ENCODE results near the gene GSTM4. TPM values are rescaled to one million over a fixed set of nuclear protein-coding genes. Genes with fewer than 3 reads are reported as not detected.
"Not testable (repeated sequence)": the region's sequence is repeated elsewhere in the genome, so short reads cannot be mapped to it uniquely, and the experiment has no call there.

Gene GSTM4
- total and polyA plus RNA-seq, 2 experiments from 2014 or later = 12.8 to 12.9 TPM

- not testable (repeated sequence) for H3K79me2 ChIP-seq (replicated peaks; ENCODE audit: insufficient read depth); H2AFZ ChIP-seq; H3K9me3 Mint-ChIP-seq; H3K4me2 ChIP-seq; H3K27me3 Mint-ChIP-seq (ENCODE audit: insufficient read depth, low read depth, poor library complexity); H3K27ac Mint-ChIP-seq; H3K36me3 Mint-ChIP-seq (ENCODE audit: low read depth); DNase-seq (ENCODE audit: low spot score); H3K4me3 Mint-ChIP-seq; H3K4me1 ChIP-seq (ENCODE audit: insufficient read depth); H3F3A ChIP-seq (replicated peaks; ENCODE audit: low read depth); H3K4me1 Mint-ChIP-seq; ATAC-seq; H3K9me2 ChIP-seq (ENCODE audit: insufficient read depth); H3K27ac ChIP-seq (ENCODE audit: low read depth); H3K36me3 ChIP-seq (ENCODE audit: insufficient read depth); H4K20me1 ChIP-seq (replicated peaks; ENCODE audit: insufficient read depth); H3K27me3 ChIP-seq (ENCODE audit: insufficient read depth); H3K4me3 ChIP-seq
These were observed 22.7 kb downstream of the GSTM4 start for GRCh38 chr1:109678637-109679036.

DNA sequence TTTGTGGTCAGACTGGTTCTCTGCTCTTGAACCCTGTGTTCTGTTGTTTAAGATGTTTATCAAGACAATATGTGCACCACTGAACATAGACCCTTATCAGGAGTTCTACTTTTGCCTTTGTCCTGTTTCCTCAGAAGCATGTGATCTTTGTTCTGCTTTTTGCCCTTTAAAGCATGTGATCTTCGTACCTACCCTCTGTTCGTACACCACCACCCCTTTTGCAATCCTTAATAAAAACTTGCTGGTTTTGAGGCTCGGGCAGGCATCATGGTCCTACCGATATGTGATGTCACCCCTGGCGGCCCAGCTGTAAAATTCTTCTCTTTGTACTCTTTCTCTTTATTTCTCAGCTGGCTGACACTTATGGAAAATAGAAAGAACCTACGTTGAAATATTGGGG is 28.9 kb downstream of the GSTM4 start:
- not testable (repeated sequence) for H3K36me3 Mint-ChIP-seq (ENCODE audit: low read depth); H3K4me2 ChIP-seq; ATAC-seq; H3K27me3 Mint-ChIP-seq (ENCODE audit: insufficient read depth, low read depth, poor library complexity); H3K27ac ChIP-seq (ENCODE audit: low read depth); H3K9me3 Mint-ChIP-seq; H3K4me3 ChIP-seq; H3K4me1 Mint-ChIP-seq; H2AFZ ChIP-seq; H4K20me1 ChIP-seq (replicated peaks; ENCODE audit: insufficient read depth); H3K4me3 Mint-ChIP-seq; H3F3A ChIP-seq (replicated peaks; ENCODE audit: low read depth); H3K4me1 ChIP-seq (ENCODE audit: insufficient read depth); H3K27ac Mint-ChIP-seq; H3K36me3 ChIP-seq (ENCODE audit: insufficient read depth); H3K27me3 ChIP-seq (ENCODE audit: insufficient read depth); H3K9me2 ChIP-seq (ENCODE audit: insufficient read depth); DNase-seq (ENCODE audit: low spot score); H3K79me2 ChIP-seq (replicated peaks; ENCODE audit: insufficient read depth)

DNA sequence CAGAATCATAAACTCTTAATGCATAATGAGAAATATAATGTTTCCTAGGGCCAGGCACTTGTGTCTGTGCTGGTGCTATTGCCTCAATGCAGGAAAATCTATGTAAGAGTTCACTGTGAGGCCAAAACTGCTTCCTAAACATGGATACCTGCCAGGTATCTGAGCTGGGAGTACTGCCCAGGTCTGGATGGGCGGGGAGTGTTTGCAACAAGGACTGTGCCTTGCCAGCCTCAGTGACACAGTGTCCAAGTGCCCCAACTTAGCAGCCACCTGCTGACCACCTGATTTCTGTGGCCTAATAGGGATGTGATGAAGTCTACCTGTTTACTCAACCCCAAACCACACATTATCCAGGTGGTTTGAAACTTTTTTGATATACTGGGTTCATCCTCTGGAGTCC is 29.5 kb downstream of the GSTM4 start:
- H3K9me3 Mint-ChIP-seq; H3K4me1 ChIP-seq (ENCODE audit: insufficient read depth); H3F3A ChIP-seq (replicated peaks; ENCODE audit: low read depth); H3K27ac ChIP-seq (ENCODE audit: low read depth); H2AFZ ChIP-seq; H4K20me1 ChIP-seq (replicated peaks; ENCODE audit: insufficient read depth); H3K36me3 ChIP-seq (ENCODE audit: insufficient read depth); DNase-seq (ENCODE audit: low spot score); H3K27ac Mint-ChIP-seq; H3K4me2 ChIP-seq; H3K4me3 ChIP-seq; H3K9me2 ChIP-seq (ENCODE audit: insufficient read depth); H3K36me3 Mint-ChIP-seq (ENCODE audit: low read depth); H3K27me3 ChIP-seq (ENCODE audit: insufficient read depth); H3K4me3 Mint-ChIP-seq; H3K4me1 Mint-ChIP-seq; H3K27me3 Mint-ChIP-seq (ENCODE audit: insufficient read depth, low read depth, poor library complexity); H3K79me2 ChIP-seq (replicated peaks; ENCODE audit: insufficient read depth); ATAC-seq: not testable (repeated sequence)

DNA sequence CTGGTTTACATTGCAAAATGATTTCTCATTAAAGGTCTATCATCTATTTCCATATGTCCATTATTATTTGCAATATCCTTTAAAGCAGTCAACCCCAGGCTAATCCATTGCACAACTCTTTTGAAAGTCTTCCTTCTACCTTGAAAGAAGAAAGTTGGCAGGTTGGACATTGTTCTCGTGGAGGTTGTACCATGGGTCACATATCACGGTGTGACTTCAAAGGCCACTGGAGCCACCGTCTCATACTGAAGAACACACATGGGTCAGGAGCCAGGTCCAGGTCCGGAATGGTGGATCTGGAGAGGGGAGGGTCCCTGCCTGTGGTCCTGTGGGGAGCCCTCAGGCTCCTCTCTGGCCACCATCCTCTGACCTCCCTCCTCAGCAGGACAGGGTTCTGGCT is 30.0 kb downstream of the GSTM4 start:
- H3K4me1 ChIP-seq (ENCODE audit: insufficient read depth); H3K4me1 Mint-ChIP-seq; DNase-seq (ENCODE audit: low spot score); ATAC-seq; H3K36me3 ChIP-seq (ENCODE audit: insufficient read depth); H3K36me3 Mint-ChIP-seq (ENCODE audit: low read depth); H3K9me2 ChIP-seq (ENCODE audit: insufficient read depth); H3K27me3 Mint-ChIP-seq (ENCODE audit: insufficient read depth, low read depth, poor library complexity); H3K27me3 ChIP-seq (ENCODE audit: insufficient read depth); H3K4me2 ChIP-seq; H3F3A ChIP-seq (replicated peaks; ENCODE audit: low read depth); H3K4me3 ChIP-seq; H3K27ac Mint-ChIP-seq; H4K20me1 ChIP-seq (replicated peaks; ENCODE audit: insufficient read depth); H3K9me3 Mint-ChIP-seq; H3K27ac ChIP-seq (ENCODE audit: low read depth); H2AFZ ChIP-seq; H3K79me2 ChIP-seq (replicated peaks; ENCODE audit: insufficient read depth); H3K4me3 Mint-ChIP-seq: not testable (repeated sequence)

- H3K4me3 Mint-ChIP-seq; H3K4me1 ChIP-seq (ENCODE audit: insufficient read depth); H3K9me3 Mint-ChIP-seq; H3K36me3 ChIP-seq (ENCODE audit: insufficient read depth); H3K27ac Mint-ChIP-seq; DNase-seq (ENCODE audit: low spot score); H3K4me1 Mint-ChIP-seq; H3K4me2 ChIP-seq; H3K27ac ChIP-seq (ENCODE audit: low read depth); H2AFZ ChIP-seq; H3K27me3 Mint-ChIP-seq (ENCODE audit: insufficient read depth, low read depth, poor library complexity); H4K20me1 ChIP-seq (replicated peaks; ENCODE audit: insufficient read depth); H3K27me3 ChIP-seq (ENCODE audit: insufficient read depth); H3K79me2 ChIP-seq (replicated peaks; ENCODE audit: insufficient read depth); H3K9me2 ChIP-seq (ENCODE audit: insufficient read depth); H3K36me3 Mint-ChIP-seq (ENCODE audit: low read depth); H3F3A ChIP-seq (replicated peaks; ENCODE audit: low read depth); H3K4me3 ChIP-seq; ATAC-seq: not testable (repeated sequence)
These were observed 31.2 kb downstream of the GSTM4 start for GRCh38 chr1:109687109-109687508.
